GM21786 (cell line): Measurements from ENCODE around the gene PBOV1.

Experiments
- ATAC-seq: cut with Tn5 transposase; IDR thresholded peaks from one replicate; pipeline ENCODE4 v1.9.1; 2021; ENCODE audit not compliant: unreplicated experiment

PBOV1 gene

GRCh38 chr6:138206862-138207261 is 11.4 kb downstream of the PBOV1 start:
- ATAC-seq: no peak

DNA sequence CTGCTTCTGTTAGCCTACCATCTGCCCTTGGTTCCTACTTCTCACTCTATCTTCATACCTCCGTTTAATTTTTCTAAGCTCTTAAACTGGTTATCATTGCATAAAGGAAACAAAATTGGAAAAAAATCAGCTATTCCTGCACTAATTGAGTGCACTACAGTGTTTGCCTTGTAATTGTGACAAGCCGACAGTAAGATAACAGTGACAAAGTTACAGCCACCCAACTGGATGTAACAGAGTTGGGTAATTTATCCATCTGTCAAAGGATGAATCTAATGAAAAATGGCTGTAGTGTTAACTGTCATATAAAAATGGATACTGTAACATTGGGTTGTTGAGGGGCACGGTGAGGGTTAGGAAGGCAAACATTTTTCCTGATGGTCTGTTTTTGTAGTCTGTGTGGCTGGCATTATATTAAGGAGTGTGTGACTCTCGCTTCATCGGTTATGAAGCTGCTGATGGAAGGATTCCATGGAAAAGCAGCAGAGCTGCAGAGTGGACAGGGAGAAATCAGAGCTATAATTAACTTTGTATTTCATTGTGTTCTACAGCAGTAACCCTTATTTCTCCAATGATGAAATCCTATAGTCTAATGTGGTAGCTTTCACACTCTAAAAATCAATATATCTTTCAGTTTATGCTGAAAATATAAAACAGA is 12.7 kb downstream of the PBOV1 start:
- ATAC-seq: no peak

- ATAC-seq: no peak
Observed at GRCh38 chr6:138204792-138205384, 13.4 kb downstream of the PBOV1 start.

GRCh38 chr6:138204303-138204702 is 14.0 kb downstream of the PBOV1 start:
- no peak for ATAC-seq

DNA sequence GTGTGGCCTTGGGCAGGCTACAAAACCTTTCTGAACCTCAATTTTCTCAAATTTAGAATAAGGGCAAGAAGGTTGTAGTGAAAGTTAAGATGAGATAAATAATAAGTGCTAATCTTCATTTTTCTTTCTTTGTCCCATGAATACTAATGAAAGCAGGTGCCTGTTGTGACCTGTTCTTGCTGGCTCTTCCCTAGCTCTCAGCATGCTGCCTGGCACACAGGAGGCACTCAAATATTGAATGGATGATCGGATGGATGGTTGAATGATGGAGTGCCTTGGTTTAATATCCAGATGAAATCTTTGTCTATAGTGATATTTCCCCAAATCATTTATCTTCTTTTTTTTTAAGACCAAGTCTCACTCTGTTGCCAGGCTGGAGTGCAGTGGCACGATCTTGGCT is 15.0 kb downstream of the PBOV1 start:
- ATAC-seq: no peak

DNA sequence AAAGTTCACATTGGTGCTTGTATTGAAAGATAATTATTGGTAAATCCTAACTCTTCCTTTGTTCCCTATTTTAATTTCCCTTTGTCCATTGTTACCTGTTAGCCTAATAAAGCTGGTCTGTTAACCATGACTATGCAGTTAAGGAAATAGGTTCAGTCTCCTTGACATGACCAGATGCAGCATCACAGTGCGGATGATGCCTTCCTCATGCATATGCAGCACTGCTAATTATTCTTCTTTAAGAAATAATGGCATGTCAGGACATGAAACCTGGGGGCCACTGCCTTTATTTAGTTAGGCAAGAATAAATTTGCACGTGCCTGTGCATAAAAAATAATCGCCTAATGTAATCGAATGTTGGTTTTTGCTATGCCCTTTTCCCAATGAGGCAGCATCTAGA is 16.5 kb downstream of the PBOV1 start:
- no peak for ATAC-seq

DNA sequence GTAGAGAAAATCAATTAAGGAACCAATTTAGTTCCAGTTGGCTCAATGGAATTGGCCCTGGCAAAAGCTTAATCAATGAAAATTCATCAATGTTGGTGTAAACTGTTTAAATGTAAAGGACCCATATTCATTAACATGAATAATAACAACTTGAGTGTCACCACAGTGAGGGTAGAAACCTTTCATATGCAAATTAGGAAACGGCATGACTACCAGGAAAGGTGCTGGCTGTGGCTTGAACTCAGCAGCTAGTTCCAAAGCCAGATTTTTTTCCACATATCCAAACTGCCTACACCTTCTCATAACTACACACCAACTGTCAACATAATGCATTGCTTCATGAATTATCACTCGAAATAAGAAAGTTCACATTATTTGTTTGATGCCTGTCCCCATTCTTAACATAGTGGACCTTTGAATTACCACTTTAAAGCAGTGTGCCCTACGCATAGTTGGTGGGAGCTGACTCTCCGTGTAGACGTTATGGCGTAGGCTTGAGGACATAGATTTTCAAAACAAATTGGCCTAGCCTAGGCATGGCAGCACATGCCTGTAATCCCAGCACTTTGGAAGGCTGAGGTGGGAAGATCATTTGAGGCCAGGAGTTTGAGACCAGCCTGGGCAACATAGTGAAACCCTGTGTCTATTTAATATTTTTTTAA is 19.7 kb downstream of the PBOV1 start:
- no peak for ATAC-seq

- no peak for ATAC-seq
Observed at GRCh38 chr6:138197570-138197969, 20.7 kb downstream of the PBOV1 start.

DNA sequence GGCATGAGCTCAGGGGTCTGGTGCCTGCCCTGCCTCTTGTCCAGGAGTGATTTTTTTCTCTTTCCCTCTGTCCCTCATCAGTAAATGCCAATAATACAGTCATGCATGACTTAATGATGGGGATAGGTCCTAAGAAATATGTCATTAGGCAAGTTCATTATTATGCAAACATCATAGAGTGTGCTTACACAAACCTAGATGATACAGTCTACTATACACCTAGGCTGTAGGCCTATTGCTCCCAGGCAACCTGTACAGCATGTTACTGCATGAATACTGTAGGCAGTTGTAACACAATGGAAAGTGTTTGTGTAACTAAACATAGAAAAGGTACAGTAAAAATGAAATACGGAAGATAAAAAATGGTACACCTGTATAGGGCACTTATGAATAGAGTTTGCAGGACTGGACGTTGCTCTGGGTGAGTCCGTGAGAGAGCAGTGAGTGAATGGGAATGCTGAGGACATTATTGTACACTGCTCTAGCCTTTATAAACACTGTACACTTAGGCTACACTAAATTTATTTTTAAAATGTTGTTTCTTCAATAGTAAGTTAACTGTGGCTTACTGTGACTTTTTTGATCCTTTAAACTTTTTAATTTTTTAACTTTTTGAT is 22.1 kb downstream of the PBOV1 start:
- ATAC-seq: no peak

DNA sequence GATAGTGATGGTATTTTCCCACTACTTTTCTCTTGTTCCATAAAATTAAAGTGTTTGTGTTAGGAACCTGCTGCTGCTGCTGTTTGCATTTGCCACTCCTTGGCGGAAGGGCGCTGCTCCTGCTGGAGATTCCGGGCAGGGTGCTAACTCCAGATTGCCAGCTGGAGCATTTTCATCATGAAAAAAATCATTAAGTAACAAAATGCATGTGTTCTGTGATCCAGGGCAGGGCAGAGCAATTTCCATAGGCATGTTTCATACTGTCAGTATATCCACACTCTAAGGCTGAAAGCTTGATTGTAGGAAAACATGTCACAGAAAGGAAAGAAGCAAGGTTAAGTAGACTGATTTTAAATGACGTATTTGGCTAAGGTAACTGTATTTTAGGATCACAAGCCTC is 24.0 kb downstream of the PBOV1 start:
- no peak for ATAC-seq

DNA sequence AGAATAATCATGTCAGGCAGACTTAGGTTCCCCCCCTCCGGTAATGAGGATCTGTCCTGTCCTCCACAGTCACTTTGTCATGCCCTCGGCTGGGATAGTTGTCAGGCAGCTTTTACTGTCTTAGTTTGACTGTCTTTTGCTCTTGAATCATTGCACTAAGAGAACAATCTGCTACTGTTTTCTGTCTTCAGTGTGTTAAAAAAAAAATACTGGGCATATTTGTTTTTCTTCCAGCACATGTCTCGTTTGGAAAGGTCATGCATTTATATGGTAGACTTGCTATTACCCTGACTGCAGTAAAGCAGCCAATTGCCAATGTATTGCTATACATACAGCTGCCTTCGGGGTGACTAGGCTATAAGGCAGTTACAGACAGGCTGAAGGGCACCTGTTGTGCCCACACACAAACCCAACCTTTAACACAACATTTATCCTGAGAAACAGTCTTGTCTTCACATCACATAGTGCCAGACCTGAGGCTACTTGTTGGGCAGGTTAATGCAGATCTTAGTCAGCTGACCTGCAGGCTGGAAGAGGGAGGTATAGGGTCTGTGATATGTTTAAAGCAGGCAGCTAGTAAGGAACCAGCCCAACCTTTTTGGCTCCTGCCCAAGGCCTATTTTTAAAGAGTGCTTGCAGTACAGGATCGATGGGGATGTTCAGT is 29.9 kb downstream of the PBOV1 start:
- no peak for ATAC-seq

- no peak for ATAC-seq
Observed at GRCh38 chr6:138187156-138187555, 31.1 kb downstream of the PBOV1 start.

- no peak for ATAC-seq
Observed at GRCh38 chr6:138184230-138184629, 34.1 kb downstream of the PBOV1 start.

DNA sequence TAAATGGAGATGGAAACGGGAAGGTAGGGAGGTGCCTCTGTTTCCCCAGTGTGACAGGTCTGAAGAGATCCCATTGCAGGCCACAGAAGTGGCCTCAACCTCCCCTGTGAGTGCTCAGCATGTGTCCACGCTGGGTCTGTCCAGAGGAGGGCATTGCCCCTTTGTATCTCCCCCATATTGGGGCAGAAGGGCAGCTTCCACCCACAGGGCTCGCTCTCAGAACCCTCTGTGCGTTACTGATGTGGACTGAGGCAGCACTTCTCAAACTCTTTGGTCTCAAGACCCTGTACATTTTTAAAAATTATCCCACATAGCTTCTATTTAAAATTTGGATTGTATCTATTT is 34.5 kb downstream of the PBOV1 start:
- no peak for ATAC-seq

GRCh38 chr6:138182939-138183789 is 35.1 kb downstream of the PBOV1 start:
- no peak for ATAC-seq

GRCh38 chr6:138176652-138177232 is 41.5 kb downstream of the PBOV1 start:
- no peak for ATAC-seq

- ATAC-seq: no peak
Observed at GRCh38 chr6:138175596-138175995, 42.7 kb downstream of the PBOV1 start.
